Measurements from ENCODE around the gene DQX1.

DQX1 gene

GRCh38 chr2:74550231-74550630, 24.2 kb upstream of the DQX1 start:
- DNase-seq (ENCODE audit: low read depth), result no peak
- TF ChIP-seq, protein P1, sequence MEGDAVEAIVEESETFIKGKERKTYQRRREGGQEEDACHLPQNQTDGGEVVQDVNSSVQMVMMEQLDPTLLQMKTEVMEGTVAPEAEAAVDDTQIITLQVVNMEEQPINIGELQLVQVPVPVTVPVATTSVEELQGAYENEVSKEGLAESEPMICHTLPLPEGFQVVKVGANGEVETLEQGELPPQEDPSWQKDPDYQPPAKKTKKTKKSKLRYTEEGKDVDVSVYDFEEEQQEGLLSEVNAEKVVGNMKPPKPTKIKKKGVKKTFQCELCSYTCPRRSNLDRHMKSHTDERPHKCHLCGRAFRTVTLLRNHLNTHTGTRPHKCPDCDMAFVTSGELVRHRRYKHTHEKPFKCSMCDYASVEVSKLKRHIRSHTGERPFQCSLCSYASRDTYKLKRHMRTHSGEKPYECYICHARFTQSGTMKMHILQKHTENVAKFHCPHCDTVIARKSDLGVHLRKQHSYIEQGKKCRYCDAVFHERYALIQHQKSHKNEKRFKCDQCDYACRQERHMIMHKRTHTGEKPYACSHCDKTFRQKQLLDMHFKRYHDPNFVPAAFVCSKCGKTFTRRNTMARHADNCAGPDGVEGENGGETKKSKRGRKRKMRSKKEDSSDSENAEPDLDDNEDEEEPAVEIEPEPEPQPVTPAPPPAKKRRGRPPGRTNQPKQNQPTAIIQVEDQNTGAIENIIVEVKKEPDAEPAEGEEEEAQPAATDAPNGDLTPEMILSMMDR (IDR thresholded peaks at IDR 0.05; ENCODE audit: insufficient read depth, low read depth, low read length, missing control alignments), result no peak
- H3K4me3 ChIP-seq (ENCODE audit: low read depth, low read length), result peak overlapping the region; percentile 98

DNA sequence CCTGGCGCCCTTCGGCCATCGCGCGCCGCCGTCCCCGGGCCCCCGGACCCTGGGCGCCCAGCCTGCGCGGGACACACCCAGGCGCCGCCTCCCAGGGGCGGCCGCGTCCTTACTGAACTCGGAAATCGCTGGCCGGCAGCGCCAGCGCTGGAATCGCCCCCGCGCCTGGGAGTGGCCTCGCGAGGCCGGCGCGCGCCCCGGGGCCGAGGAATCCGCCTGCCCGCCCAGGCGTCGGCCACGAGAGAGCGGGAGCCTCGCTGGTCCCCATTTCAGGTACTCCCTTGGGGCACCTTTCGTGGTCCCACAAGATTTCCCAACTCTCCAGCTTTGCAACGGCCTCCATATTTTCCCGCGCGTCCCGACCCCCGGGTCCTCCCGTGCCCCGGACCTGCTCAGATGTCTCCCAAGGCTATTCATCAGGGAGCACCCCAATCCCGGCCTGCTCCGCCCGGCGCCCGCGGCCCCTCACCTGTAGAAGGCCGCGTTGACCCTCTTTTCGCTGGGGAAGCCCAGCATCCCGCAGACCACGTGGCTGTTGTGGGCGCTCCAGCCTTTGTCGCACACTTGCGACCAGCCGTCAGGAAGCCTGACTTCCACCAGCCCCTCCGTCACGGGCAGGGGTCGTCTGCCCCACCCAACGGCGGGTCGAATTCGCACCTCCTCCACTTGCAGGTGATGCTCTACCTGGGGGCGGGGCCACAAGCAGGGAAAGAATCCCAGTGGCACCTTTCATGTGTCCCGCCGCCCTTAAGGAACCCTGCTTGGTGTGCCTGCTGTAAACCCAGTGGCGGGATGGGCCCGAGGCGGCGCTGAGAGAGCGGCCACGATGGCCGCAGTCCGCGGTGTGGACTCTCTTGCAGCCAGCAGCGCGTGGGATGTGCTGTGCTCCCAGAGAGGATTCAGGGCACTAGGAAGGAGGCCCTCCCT, 23.1 kb upstream of the DQX1 start:
- peak; percentile 65 for DNase-seq (ENCODE audit: low read depth)
- TF ChIP-seq, protein P1 (IDR thresholded peaks at IDR 0.05; ENCODE audit: insufficient read depth, low read depth, low read length, missing control alignments), result no peak
- peak overlapping the region; percentile 98 for H3K4me3 ChIP-seq (ENCODE audit: low read depth, low read length)

GRCh38 chr2:74548285-74548899, 22.4 kb upstream of the DQX1 start:
- no peak for DNase-seq (ENCODE audit: low read depth)
- peak overlapping the region; percentile 98 for H3K4me3 ChIP-seq (ENCODE audit: low read depth, low read length)
- TF ChIP-seq, protein P1 (IDR thresholded peaks at IDR 0.05; ENCODE audit: insufficient read depth, low read depth, low read length, missing control alignments), result no peak

DNA sequence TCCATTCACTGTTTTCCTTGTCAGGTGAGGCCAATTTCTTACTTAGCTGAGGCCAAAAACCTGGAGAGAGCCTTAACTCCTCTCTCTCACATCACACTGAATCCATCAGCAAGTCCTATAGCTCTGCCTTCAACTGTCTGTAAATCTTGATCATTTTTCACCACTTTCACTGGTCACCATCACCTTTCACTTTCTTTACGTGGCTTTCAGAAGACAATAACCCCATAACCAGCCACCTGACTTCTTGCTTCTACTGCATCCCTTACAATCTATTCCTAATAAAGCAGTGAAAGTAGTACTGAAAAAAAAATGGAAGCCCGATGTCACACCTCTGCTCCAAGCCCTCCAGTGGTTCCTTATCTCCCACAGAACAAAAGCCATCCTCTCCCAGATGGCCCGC, 20.0 kb upstream of the DQX1 start:
- H3K4me3 ChIP-seq (ENCODE audit: low read depth, low read length), result no peak overlapping the region
- peak; percentile 44 for DNase-seq (ENCODE audit: low read depth)

DNA sequence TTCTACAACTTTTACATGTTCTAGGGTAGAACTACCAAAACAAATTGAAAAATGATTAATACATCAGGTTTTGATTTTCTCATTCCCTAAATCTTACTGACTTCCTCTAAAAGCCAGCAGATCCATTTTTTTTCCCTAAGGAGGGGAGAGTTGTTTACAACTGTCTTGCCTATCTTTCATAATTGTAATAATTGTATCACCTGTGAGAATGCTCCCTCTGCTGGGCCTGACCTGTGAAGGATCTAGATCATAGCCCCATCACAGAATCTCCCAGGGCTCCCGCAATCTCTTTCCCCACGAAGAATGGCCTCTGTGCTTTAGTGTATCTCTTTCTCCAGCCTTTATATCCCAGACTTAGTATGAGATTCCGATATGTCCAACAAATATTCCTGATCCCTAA, 18.6 kb upstream of the DQX1 start:
- TF ChIP-seq, protein P1 (IDR thresholded peaks at IDR 0.05; ENCODE audit: insufficient read depth, low read depth, low read length, missing control alignments), result peak; percentile 15
- DNase-seq (ENCODE audit: low read depth), result no peak
- no peak overlapping the region for H3K4me3 ChIP-seq (ENCODE audit: low read depth, low read length)

More for the DNA sequence above, 20.0 kb upstream of the DQX1 start:
- TF ChIP-seq, protein P1 (IDR thresholded peaks at IDR 0.05; ENCODE audit: insufficient read depth, low read depth, low read length, missing control alignments), result no peak

DNA sequence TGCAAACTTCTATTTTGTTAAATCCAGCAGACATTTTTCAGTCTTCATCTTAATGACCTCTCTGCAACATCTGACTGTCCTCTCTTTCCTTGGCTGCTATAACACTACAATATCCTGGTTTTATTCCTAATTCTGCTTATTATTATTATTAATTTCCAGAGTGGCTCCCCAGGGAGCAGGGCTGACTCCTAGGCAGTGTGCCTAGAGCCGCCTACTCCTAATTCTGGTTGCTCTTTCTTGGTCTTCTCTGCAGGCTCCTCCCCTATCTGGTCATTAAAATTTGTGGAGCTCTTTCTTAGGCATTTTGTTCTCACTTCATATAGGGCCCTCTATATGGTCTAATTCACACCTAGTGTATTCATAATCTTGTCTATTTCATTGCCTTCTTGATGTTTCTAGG, 16.9 kb upstream of the DQX1 start:
- H3K4me3 ChIP-seq (ENCODE audit: low read depth, low read length), result no peak overlapping the region
- TF ChIP-seq, protein P1 (IDR thresholded peaks at IDR 0.05; ENCODE audit: insufficient read depth, low read depth, low read length, missing control alignments), result no peak
- DNase-seq (ENCODE audit: low read depth), result no peak

Measured in GM12865 (cell line).